Stomach smooth muscle (tissue), 2 donors: ENCODE results near the gene METTL25.
"Not testable (repeated sequence)": the region's sequence is repeated elsewhere in the genome, so short reads cannot be mapped to it uniquely, and the experiment has no call there.

Source experiments
- H3K27ac ChIP-seq: one replicate; pipeline ENCODE4 v1.7.0; 2013; ENCODE audit warnings: mild to moderate bottlenecking, low read length, inconsistent platforms
- H3K27me3 ChIP-seq, 2 donors: one replicate each; pipeline ENCODE4 v1.7.0; 2013; ENCODE audit warnings: low read length in 2 of 2; ENCODE audit not compliant: insufficient read depth in 2 of 2, control insufficient read depth in 1 of 2
- H3K36me3 ChIP-seq, 2 donors: one replicate each; pipeline ENCODE4 v1.7.0; 2013; ENCODE audit warnings: low read length in 2 of 2; ENCODE audit not compliant: control insufficient read depth in 2 of 2, insufficient read depth in 2 of 2
- H3K4me1 ChIP-seq: one replicate; pipeline ENCODE4 v1.7.0; 2013; ENCODE audit warnings: low read length; ENCODE audit not compliant: control insufficient read depth, insufficient read depth
- H3K4me3 ChIP-seq, 2 donors: one replicate each; pipeline ENCODE4 v1.7.0; 2013; ENCODE audit warnings: low read length in 2 of 2
- H3K9ac ChIP-seq, 2 donors: one replicate each; pipeline ENCODE4 v1.7.0; 2013; ENCODE audit warnings: low read length in 2 of 2, mild to moderate bottlenecking in 1 of 2
- H3K9me3 ChIP-seq, 2 donors: one replicate each; pipeline ENCODE4 v1.7.0; 2013; ENCODE audit warnings: low read length in 2 of 2; ENCODE audit not compliant: control insufficient read depth in 2 of 2
- donor health status: healthy.
- donor health status: Pancreatic carcinoma.

Gene METTL25

DNA sequence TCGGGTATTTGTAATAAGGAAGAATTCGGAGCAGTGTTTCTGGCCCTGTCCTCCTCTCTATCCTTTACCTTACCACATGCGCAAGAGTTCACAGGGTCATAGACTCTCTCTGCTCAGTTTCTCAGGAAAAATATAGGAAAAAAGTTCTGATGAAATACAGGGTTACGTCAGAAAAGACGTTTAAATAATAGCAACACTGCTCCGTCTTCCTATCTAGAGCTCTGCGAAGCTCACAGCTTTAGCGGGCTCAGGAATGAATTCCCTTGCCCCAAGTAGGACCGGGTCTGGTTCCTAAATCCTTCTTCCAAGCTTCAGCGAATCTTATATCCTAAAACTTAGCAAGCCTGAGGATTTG is 507 bp upstream of the METTL25 start:
- H3K9ac ChIP-seq = peak overlapping the region; percentile 93 to 100
- no peaks in the 10 kb centered on the region for H3K9me3 ChIP-seq
- H3K27ac ChIP-seq = peak overlapping the region; percentile 93
- peaks cover 8 to 9% of the 10 kb centered on the region in 2 donors for H3K36me3 ChIP-seq
- H3K4me3 ChIP-seq = peak overlapping the region; percentile 76 to 99
- peaks cover 17% of the 10 kb centered on the region for H3K4me1 ChIP-seq
- no peaks in the 10 kb centered on the region for H3K27me3 ChIP-seq

DNA sequence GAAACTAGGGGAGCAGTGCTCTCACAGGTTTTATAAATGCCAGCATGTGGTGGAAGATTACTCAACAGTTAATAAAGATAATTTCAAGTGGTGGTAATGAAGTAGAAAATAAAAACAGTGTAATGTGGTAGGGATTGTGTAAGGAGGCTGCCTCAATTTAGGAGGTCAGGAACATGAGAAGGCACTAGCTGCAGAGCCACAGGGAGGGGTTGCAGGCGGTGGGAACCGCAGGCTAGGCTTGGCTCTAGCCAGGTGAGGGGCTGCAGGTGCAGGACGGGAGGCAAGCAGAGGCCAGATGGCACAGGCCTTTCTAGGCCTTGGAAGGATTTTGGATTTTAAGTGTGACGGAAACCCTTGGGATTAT is 768 bp downstream of the METTL25 start:
- H3K4me1 ChIP-seq = peaks cover 17% of the 10 kb centered on the region
- peak overlapping the region; percentile 84 to 93 for H3K9ac ChIP-seq
- H3K36me3 ChIP-seq = peaks cover 0 to 9% of the 10 kb centered on the region in 2 donors
- no peaks in the 10 kb centered on the region for H3K27me3 ChIP-seq
- peak overlapping the region; percentile 93 for H3K27ac ChIP-seq
- no peaks in the 10 kb centered on the region for H3K9me3 ChIP-seq
- H3K4me3 ChIP-seq = peak overlapping the region; percentile 54 to 99

DNA sequence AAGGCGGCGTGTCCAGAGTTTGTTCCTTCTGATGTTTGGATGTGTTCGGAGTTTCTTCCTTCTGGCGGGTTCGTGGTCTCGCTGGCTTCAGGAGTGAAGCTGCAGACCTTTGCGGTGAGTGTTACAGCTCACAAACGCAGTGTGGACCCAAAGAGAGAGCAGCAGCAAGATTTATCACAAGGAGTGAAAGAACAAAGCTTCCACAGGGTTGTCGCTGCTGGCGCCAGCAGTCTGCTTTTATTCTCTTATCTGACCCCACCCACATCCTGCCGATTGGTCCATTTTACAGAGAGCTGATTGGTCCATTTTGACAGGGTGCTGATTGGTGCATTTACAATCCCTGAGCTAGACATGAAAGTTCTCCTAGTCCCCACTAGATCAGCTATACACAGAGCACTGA is 2.5 kb downstream of the METTL25 start:
- H3K27ac ChIP-seq, H3K9me3 ChIP-seq, H3K4me3 ChIP-seq, H3K27me3 ChIP-seq, H3K36me3 ChIP-seq, H3K9ac ChIP-seq: not testable (repeated sequence)
- peaks cover 17% of the 10 kb centered on the region for H3K4me1 ChIP-seq

DNA sequence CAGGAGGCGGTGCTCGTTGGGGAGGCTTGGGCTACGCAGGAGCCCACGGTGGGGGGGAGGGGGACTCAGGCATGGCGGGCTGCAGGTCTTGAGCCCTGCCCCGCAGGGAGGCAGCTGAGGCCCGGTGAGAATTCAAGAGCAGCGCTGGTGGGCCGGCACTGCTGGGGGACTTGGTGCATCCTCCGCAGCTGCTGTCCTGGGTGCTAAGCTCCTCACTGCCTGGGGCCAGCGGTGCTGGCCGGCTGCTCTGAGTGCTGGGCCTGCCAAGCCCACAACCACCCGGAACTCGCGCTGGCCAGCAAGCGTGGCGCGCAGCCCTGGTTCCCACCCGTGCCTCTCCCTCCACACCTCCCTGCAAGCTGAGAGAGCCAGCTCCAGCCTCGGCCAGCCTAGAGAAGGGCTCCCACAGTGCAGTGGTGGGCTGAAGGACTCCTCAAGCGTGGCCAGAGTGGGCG is 3.2 kb downstream of the METTL25 start:
- H3K27me3 ChIP-seq = no peaks in the 10 kb centered on the region
- no peak overlapping the region for H3K27ac ChIP-seq
- H3K36me3 ChIP-seq = peaks cover 0 to under 1% of the 10 kb centered on the region in 2 donors
- peaks cover 17% of the 10 kb centered on the region for H3K4me1 ChIP-seq
- no peaks in the 10 kb centered on the region for H3K9me3 ChIP-seq
- no peak overlapping the region for H3K4me3 ChIP-seq
- H3K9ac ChIP-seq = no peak overlapping the region

DNA sequence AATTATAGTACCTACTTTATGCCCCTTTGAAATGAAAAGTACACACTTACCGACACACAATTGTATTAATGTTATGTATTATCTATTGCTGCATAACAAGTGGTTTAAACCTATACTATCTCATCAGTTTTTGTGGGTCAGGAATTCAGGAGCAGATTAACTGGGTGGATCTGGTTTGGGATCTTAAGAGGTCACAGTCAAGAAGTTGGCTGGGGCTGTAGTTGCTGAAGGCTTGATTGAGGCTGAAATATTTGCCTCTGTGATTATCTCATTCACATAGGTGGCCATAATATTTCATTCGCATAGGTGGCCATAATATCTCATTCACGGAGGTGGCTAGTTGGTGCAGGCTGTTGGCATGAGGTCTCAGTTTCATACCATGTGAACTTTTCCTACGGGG is 5.7 kb downstream of the METTL25 start:
- Histone ChIP-seq H3K27ac (no peak overlapping the region), H3K9me3 (no peaks in the 10 kb centered on the region), H3K36me3 (no peaks in the 10 kb centered on the region), H3K27me3 (no peaks in the 10 kb centered on the region), H3K4me3 (no peak overlapping the region), H3K9ac (no peak overlapping the region), H3K4me1 (peaks cover 11% of the 10 kb centered on the region)

DNA sequence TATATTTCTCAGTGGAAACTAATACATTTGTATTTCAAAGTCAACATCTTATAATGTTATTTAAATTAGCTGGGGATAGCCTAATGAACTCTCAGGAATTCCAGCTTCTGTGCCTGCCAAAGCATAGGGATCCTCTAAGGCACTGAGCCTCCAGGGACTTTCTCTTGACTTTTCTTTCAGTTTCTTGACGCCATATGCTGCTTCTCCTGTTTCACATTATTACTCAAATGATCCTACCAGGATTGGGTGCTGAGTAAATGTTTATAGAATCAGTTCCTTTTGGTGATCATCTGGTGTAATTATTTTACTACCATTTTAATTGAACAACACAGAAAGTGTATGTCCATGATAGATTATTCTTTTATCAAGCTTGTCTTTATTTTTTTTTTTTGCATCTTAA is 7.9 kb downstream of the METTL25 start:
- Histone ChIP-seq H3K27me3 (no peaks in the 10 kb centered on the region), H3K4me3 (no peak overlapping the region), H3K9ac (no peak overlapping the region), H3K4me1 (no peaks in the 10 kb centered on the region), H3K36me3 (no peaks in the 10 kb centered on the region), H3K9me3 (no peaks in the 10 kb centered on the region), H3K27ac (no peak overlapping the region)

DNA sequence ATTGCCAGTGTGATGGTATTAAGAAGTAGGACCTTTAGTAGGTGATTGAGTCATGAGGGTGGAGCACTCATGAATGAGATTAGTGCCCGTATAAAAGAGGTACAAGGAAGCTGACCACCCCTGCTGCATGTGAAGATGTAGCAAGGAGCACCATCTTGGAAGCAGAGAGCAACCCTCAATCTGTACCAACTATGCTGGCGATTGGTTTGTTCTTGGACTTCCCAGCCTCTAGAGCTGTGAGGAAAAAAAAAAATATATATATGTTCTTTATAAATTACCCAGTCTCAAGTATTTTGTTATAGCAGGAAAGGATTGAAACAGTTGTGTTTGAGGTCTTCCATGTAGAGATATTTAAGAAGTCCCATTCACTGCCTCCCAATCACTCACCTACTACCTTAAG is 16.9 kb downstream of the METTL25 start:
- Histone ChIP-seq H3K27ac (no peak overlapping the region), H3K9me3 (peaks cover 0 to 2% of the 10 kb centered on the region in 2 donors), H3K36me3 (peaks cover 3 to 6% of the 10 kb centered on the region in 2 donors)

DNA sequence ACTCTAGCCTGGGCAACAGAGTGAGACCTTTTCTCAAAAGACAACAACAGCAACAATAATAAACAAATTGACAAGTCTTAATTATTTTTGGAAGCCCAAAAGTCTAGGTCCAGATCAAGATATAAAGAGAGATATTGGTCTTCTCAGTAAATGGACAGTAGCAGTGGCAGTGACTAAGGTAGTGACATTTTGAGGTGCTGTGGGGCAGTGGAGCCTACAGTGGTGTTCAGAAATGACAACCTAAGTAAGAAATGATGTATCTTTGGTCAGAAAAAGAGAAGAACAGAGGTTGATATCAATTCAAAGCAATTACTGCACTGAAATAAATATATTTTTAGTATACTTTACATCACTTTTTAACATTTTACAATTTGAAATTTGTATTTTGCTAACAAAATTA is 20.7 kb downstream of the METTL25 start:
- Histone ChIP-seq H3K4me3 (no peak overlapping the region), H3K27me3 (no peaks in the 10 kb centered on the region), H3K27ac (no peak overlapping the region), H3K9me3 (peaks cover 0 to 2% of the 10 kb centered on the region in 2 donors), H3K36me3 (peaks cover under 1 to 2% of the 10 kb centered on the region in 2 donors), H3K9ac (no peak overlapping the region), H3K4me1 (no peaks in the 10 kb centered on the region)

More for the DNA sequence above, 16.9 kb downstream of the METTL25 start:
- H3K9ac ChIP-seq = no peak overlapping the region
- no peaks in the 10 kb centered on the region for H3K27me3 ChIP-seq
- H3K4me1 ChIP-seq = no peaks in the 10 kb centered on the region
- H3K4me3 ChIP-seq = no peak overlapping the region

DNA sequence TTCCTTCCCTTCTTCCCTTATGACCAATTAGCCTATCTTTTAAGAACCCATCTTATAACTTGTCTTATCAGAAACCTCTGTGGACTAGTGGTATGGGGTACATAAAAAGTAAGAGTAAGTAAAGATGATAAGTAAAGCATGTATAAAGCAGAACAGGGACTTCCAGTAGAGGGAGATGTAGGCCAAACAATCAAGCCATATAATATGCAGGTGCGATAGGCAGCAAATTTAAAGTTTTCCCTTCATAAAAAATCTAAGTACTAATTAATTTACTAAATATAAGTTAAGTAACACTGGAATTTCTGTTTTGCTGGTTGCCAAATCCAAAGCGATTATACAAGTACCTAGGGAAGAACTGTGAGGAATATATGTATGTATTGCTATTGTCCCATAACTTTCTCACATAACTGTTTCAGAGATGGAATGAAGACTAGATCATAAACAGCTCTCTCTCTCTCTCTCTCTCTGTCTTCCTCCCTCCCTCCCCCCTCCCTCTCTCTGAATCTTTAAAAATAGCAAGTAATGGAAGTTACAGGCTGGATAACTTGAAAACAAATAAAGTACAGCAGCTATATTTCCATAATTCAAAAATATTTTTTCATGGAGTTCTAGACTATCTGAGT is 25.7 kb downstream of the METTL25 start:
- Histone ChIP-seq H3K27me3 (no peaks in the 10 kb centered on the region), H3K9me3 (no peaks in the 10 kb centered on the region)

DNA sequence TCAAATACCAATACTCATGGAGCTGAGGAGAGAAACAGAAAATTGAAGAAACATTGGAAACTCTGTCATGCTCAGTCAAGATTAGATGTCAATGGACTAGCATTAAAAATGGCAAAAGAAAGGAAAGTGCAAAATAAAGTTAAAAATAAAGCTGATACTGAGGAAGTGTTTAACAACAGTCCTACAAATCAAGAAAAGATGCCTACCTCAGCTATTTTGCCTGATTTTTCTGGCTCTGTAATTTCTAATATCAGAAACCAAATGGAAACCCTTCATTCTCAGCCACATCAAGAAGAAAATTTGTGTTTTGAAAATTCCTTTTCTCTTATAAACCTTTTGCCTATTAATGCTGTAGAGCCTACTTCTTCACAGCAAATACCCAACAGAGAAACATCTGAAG is 40.5 kb downstream of the METTL25 start:
- H3K4me1 ChIP-seq = no peaks in the 10 kb centered on the region
- H3K36me3 ChIP-seq = peaks cover 0 to 7% of the 10 kb centered on the region in 2 donors
- no peaks in the 10 kb centered on the region for H3K9me3 ChIP-seq
- no peak overlapping the region for H3K4me3 ChIP-seq
- H3K27ac ChIP-seq = no peak overlapping the region
- no peak overlapping the region for H3K9ac ChIP-seq
- H3K27me3 ChIP-seq = no peaks in the 10 kb centered on the region

More for the DNA sequence above, 25.7 kb downstream of the METTL25 start:
- Histone ChIP-seq H3K9ac (no peak overlapping the region), H3K4me1 (no peaks in the 10 kb centered on the region), H3K36me3 (peaks cover 7% of the 10 kb centered on the region in 2 donors), H3K27ac (no peak overlapping the region), H3K4me3 (no peak overlapping the region)

DNA sequence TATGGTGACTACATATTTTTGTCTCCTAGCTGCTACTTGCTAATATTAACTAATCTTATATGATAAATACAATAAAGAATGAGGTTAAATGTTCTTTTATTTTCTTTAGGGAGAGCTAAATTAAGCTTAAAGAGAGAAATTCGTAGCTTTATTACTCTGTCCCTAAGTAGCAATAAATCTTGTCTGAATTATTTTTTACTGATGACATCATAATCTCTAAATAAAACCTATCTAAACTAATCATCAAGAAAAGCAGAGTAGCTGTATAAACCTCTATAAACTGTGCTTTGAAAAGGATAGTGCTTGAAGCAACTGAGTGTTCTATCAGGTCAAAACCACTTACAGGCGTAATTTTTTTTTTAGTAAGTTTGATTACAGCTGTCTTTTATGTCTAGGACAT is 42.5 kb downstream of the METTL25 start:
- no peak overlapping the region for H3K27ac ChIP-seq
- no peak overlapping the region for H3K9ac ChIP-seq
- H3K4me3 ChIP-seq = no peak overlapping the region
- H3K9me3 ChIP-seq = no peaks in the 10 kb centered on the region
- no peaks in the 10 kb centered on the region for H3K4me1 ChIP-seq
- no peaks in the 10 kb centered on the region for H3K27me3 ChIP-seq
- H3K36me3 ChIP-seq = no peaks in the 10 kb centered on the region
